HG03520 (cell line): ENCODE results near the gene NWD2.
"Not testable (repeated sequence)": the region's sequence is repeated elsewhere in the genome, so short reads cannot be mapped to it uniquely, and the experiment has no call there.

Source experiments
- ATAC-seq: cut with Tn5 transposase; IDR thresholded peaks from one replicate; pipeline ENCODE4 v1.9.1; 2021; ENCODE audit warnings: mild to moderate bottlenecking, moderate library complexity; ENCODE audit not compliant: unreplicated experiment

NWD2 gene, protein sequence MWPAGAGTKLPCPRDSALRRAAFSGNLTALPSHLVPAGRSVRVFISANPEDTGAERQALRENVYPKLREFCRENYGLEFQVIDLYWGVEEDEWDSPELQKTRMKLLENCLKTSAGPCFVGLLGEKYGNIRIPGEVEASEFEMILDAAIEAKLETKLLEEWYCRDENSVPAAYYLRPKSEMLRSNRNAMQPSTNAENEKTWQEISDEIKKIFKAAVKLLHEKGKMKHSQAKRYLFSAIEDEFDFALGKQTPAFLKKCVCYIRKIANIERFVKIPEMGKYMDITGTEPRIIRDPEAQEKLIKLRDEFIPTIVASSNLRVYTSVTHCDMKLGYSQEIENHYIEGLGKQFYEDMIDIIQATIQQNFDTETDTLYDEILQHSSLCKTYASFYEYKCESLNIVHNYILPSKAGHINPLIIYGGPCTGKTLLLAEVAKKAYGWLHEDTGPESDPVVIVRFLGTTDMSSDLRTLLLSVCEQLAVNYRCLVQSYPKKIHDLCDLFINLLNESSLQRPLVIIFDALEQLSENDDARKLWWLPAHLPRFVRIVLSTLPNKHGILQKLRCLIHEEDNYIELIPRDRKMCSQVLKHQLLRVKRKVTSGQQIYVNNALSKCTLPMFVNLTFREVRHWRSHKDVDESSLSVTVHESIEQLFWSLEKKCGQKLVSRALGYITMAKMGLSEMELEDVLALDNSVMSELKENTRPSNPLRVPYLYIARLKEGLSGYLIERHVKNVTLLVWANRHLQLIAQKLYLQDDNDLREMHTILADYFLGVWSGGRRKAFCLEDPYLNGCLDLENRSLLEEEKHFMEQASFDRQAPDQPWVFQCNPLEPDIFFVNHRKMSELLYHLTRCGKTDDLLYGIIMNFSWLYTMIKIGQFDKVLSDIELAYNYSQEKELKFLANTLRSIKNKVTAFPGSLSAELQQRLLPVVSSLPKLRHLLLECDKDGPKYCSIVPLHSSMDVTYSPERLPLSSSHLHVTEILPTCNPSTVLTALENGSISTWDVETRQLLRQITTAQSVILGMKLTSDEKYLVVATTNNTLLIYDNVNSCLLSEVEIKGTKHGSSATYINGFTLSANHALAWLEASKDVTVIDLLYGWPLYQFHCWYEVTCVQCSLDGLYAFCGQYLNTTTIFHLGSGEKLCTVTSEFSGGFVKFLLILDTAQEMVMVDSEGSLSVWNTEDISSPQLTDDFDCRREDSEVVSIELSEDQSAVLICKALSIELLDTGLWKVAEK (N-terminal part only)

GRCh38 chr4:37244583-37245390 lies at the start of gene NWD2:
NWD2 (plus strand) TSS chr4:37244743; CDS start chr4:37245068, 325 bp downstream.
- ATAC-seq: no peak

GRCh38 chr4:37197899-37198298 lies 46.6 kb upstream of the NWD2 start:
- no peak for ATAC-seq

DNA sequence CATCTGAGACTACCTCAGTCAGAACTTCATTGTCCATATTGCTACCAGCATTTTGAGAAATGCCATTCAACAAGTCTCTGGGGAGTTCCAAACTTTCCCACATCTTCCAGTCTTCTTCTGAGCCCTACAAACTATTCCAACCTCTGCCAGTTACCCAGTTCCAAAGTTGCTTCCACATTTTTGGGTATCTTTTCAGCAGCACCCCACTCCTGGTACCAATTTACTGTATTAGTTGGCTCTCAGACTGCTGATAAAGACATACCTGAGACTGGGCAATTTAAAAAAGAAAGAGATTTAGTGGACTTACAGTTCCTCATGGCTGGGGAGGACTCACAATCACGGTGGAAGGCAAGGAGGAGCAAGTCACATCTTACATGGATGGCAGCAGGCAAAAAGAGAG lies 39.8 kb upstream of the NWD2 start:
- ATAC-seq: not testable (repeated sequence)

DNA sequence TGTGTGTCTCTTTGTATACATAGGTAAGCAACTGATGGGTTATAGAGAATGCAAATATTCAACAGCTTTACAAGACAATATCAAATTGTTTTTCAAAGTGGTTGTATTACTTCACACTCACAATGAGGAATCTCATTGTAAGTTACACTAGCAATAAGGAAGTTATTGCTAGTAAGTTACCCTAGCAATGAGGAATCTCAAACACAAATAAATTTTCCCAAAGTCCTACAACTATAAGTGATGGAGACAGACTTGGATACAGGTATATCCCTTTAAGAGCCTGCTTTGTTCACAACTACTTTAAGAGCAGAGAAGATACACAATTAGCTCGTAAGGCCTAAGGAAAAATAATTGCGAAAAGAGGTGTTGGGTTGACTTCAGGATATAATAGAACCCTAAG lies 28.3 kb upstream of the NWD2 start:
- no peak for ATAC-seq

DNA sequence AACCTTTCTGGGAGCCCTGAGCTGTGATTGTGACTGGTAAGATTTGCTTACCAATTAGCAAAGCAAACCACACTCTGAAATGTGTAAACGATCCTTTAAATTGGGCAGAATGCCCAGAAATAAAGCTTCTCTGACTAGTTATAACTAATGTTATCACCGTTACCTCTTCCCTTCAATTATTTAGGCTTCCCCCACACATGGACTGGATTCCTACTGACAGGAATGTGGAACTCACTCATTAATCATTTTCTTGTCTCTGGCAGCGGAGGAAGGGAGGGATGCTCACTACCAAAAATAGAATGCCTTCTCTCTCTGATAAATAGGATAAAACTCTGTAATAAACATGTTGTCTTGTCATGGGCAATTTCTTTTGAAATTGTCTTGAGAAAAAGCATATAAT lies 25.3 kb upstream of the NWD2 start:
- no peak for ATAC-seq

DNA sequence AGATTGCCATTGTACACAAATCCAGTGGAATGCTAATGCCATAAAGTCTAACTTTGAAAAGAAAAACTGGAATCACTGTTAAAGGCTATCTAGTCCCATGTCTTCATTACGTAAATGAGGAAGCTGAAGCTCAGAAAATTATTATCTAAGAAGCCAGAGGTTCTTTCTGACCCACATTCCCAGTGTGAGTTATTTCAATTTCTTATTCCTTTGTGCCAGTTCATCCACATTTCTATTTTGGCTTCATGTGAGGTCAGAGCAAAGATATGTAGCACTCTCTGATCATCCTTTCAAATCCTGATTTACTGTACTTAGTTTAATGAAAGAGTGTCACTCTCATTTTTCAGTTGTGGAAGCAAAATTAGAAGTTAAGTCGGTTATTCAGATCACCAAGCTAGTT lies 24.6 kb upstream of the NWD2 start:
- no peak for ATAC-seq

DNA sequence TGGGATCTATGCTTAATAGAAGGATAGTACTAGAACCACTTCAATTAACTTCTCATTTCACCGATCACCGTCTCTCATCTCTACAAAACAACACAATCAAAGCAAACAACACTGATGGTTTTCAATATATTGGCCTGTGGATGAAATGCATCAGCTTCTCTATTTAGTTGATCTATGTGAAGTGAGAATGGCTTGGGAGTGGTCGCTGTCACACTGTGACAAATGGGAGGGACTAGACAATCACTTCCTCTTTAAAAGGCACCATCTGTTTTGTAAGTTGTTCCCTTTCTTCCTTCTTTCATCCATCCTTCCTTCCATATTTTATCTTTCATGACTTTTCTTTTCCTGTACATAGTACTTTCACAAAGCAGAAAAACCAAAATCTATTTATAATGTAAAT lies 23.9 kb upstream of the NWD2 start:
- ATAC-seq: no peak

DNA sequence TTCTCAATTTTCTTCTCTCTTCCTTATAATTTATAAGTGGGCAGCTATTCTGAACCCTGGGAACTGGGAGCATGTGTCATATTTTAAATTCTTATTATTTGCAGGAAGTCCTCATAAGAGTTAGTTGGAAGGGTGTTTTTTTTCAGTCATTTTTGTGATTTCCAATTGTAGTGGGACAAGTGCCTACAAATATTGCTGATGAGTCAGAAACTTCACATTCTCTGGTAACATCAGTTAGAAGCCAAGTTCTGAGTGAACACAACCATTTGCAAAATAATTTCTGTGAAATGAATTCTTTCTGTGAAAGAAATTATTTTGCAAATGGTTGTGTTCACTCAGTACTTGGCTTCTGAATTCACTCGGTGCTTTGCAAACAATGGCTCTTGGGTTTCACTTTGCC lies 20.8 kb upstream of the NWD2 start:
- ATAC-seq: no peak

DNA sequence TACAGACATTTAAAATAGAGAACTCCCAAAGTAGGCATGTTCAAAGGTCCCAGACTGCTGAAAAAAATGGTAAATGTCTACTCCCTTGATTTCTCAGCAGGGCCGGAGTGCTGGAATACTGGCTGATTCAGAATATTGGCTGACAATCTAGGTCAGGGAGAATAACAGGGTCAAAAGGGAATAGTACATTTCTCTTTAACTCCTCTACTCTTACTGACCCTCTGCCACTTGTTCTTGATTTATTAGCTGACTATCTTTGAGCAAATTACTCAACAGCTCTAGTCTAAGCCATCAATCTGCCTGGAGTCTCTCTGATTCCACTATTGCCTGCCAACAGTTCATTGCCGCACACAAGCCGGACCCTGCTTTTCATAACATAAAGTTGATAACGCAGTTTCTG lies 19.7 kb upstream of the NWD2 start:
- ATAC-seq: no peak

GRCh38 chr4:37225778-37226177 lies 18.8 kb upstream of the NWD2 start:
- no peak for ATAC-seq

- no peak for ATAC-seq
Measured at GRCh38 chr4:37232315-37232714, 12.2 kb upstream of the NWD2 start.

- no peak for ATAC-seq
Measured at GRCh38 chr4:37236165-37236564, 8.4 kb upstream of the NWD2 start.

GRCh38 chr4:37241647-37242046 lies 2.9 kb upstream of the NWD2 start:
- ATAC-seq: no peak

- no peak for ATAC-seq
Measured at GRCh38 chr4:37243051-37243450, 1.5 kb upstream of the NWD2 start.

GRCh38 chr4:37243722-37244582 lies 591 bp upstream of the NWD2 start:
- ATAC-seq: no peak

DNA sequence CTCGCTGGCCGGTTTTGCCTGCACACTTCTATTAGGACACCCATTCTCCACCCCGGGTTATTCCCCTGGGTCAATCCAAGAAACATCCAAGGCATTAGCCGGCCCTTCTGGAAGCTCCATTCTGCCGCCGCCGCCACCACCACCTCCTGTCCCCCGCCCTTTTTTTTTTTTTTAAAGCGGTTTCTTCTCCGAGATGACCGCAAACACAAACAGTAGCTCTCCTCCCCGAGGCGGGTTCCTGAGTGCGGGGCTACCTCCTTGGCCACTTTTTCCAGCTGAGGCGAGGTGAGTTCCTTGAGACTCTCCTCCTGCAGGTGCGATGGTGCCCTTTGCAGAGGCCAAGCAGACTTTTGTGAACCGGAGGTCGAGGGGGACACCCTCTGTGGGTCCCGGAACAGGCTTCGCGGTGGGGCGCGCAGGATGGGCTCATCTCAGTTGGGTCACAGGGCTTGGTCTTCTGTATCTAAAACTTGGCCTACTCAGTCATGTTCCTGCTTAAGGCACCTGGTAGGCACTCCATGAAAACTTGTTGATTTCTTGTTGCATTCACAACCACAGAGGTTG lies 930 bp downstream of the NWD2 start:
- ATAC-seq: no peak

DNA sequence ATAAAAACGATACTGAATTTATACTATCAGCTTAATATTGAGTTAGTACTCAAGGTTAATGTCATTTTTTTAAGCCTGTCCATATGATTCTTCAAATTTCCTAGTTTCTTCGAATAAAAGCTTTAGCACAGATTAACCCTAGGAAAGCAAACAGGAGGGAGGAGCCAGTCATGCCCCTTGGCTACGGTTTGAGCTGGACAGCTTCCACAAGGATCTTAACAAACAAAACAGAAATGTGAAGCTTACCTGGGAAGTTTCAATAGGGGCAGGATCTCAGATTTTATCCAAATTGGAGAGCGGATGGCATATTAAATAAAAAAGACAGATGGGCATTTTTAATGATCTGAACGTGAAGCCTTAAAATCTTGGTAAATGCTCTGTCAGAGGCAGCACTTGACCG lies 2.3 kb downstream of the NWD2 start:
- no peak for ATAC-seq

GRCh38 chr4:37258221-37258620 lies 13.7 kb downstream of the NWD2 start:
- no peak for ATAC-seq

DNA sequence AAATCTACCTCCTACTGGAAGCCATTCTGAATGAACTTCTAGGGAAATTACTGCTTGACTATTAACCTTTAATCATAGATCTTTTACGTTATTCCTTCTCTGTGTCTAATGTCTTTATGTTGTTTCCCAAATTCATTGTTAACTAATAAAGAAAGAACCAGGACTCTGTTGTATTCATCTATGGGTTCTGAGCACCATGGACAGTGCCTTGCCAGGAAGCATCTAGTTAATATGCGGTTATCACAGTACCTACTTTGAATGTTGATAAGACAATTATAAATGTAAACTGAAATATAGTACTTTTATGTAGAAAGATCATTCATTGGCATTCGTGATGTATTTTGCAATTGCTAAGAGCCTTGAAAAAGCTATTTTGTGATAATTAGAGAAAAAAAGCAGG lies 23.8 kb downstream of the NWD2 start:
- no peak for ATAC-seq
